Retinal pigment epithelial cell (primary cell): ENCODE measurements around the gene TMEM50B.

Source experiments
- DNase-seq: peaks from one replicate; pipeline ENCODE4 v3.0.0-alpha.2; 2010; ENCODE audit warnings: low read depth
- H3K4me3 ChIP-seq: 2 replicates; pipeline ENCODE4 v1.5.1; 2011; ENCODE audit warnings: mild to moderate bottlenecking, low read length, control low read depth, moderate library complexity
- TF ChIP-seq, protein P1 (sequence below): conservative IDR thresholded peaks from 2 replicates; pipeline ENCODE4 v1.5.1; 2011; ENCODE audit warnings: low read depth, low read length, control low read depth, inconsistent platforms

The TMEM50B gene

DNA sequence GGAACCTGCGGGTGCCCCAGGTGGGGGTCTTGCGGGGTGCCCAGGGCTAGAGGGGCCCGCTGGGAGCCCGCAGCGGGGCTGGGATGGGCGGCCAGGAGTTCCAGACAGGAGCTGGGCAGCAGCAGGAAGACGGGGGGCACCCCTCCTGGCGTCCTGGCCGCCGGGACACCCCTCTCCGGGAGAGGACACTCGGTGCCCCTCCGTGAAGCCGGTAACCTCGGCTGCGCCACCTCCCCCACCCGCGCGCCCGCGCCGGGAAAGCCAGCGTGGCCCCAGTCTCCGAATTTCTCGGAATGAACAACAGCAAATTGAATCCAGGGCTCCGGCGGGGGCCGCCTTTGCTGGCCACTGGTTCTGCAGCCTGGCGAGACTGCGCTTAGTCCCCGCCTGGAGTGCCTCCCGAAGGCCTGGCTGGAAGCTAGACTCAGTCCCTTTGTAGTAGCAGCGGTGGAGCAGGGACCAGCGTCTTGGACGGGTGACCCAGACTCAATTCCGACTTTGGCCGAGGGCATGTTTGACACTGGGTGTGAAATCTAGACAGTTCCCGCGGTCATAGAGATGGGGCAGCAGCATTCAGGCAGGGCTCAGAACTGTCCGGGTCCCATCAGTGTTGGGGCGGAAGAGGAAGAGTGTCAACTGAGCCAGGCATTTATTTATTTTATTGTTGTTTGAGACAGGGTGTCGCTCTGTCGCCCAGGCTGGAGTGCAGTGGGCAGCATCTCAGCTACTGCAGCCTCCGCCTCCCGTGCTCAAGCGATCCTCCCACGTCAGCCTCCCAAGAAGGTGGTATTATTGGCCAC, 75.8 kb downstream of the TMEM50B start:
- DNase-seq: no peak
- peak overlapping the region; percentile 77 for H3K4me3 ChIP-seq
- TF ChIP-seq, protein P1, sequence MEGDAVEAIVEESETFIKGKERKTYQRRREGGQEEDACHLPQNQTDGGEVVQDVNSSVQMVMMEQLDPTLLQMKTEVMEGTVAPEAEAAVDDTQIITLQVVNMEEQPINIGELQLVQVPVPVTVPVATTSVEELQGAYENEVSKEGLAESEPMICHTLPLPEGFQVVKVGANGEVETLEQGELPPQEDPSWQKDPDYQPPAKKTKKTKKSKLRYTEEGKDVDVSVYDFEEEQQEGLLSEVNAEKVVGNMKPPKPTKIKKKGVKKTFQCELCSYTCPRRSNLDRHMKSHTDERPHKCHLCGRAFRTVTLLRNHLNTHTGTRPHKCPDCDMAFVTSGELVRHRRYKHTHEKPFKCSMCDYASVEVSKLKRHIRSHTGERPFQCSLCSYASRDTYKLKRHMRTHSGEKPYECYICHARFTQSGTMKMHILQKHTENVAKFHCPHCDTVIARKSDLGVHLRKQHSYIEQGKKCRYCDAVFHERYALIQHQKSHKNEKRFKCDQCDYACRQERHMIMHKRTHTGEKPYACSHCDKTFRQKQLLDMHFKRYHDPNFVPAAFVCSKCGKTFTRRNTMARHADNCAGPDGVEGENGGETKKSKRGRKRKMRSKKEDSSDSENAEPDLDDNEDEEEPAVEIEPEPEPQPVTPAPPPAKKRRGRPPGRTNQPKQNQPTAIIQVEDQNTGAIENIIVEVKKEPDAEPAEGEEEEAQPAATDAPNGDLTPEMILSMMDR: peak; percentile 1

DNA sequence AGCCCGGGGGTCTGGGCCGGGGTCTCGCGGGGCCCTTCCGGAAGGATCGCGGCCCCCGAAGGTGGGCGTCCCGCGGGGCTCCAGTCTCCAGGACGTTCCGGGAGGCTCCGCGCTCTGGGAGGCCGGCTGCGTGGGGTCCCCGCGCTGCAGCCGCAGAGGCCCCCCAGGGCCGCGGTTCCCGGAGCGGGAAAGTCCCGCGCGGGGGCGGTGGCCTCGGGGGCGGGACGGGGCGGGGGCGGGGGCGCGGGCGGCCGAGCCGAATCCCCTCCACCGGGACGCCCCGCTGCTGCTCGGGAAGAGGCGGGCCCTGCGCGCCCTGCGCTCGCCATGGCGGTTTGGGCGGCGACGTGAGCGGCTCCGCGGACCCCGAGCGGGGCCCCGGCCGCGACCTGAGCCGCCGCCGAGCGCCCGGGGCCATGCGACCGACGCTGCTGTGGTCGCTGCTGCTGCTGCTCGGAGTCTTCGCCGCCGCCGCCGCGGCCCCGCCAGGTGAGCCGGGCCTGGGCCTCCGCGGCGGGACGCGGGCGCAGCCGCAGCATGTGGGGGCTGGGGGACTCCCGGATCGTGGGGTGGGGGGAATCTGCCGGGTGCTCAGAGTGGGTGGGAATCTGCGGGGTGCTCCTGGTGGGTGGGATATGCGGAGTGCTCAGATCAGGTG, 76.5 kb downstream of the TMEM50B start, which contains the start of gene IFNGR2:
Gene IFNGR2 (plus strand): TSS at position 286 of the 658 bp plus-strand sequence. CDS start 131 bp downstream, at position 417.
- no peak for DNase-seq
- peak within 1 kb of the TSS; percentile 77 for H3K4me3 ChIP-seq
- TF ChIP-seq, protein P1: no peak

DNA sequence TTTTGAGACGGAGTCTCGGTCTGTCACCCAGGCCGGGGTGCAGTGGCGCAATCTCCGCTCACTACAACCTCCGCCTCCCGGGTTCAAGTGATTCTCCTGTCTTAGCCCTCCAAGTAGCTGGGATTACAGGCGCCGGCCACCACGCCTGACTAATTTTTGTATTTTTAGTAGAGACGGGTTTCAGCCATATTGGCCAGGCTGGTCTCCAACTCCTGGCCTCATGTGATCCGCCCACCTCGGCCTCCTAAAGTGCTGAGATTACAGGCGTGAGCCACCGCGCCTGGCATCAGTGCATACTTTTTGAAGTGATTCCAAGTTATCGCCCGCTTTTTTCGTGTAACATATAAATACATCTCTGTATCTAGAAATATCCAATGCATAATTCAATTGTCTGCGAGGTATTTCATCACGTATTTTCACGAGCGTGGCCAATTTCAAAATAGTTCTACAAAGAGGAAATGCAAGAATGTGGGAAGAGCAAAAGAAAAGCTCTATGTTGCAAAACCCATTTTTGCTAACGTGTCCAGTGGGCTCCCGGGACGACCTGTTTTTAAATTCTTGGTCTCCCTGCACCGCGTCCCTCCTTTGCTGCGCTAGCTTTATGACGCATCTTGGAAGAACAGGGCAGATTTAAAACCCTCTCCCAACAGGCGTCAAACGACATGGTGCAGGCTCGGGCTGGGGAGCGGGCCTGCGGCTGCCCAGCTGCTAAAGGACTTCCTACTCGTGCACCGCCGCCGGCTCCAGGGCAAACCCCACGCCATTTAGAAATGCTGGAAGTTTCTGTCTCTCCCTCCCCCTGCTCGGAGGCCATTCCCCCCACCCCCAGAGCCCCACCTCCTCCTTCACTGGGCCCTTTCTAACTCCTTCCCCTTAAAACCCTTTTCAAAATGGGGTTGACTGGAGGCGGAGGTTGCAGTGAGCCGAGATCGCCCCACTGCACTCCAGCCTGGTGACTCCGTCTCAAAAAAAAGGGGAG, 77.5 kb downstream of the TMEM50B start:
- H3K4me3 ChIP-seq: peak overlapping the region; percentile 77
- DNase-seq: no peak
- TF ChIP-seq, protein P1: no peak

DNA sequence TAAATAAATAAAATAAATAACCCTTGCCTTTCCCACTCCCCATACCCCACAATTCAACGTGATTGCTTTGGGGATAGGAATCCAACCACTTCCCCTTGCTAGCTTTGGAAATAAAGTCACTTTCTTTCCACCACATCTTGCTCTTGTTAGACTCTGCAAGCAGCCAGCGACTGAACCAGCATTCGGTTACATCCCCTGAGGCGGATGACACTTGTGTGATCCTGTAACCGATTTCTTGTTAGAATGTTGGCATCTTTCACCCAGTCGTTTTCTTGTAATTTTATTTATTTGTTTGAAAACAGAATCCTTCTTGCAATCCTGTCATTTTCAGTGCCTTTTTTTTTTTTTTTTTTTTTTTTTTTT, 78.2 kb downstream of the TMEM50B start:
- H3K4me3 ChIP-seq: no peak overlapping the region
- no peak for DNase-seq
- TF ChIP-seq, protein P1: no peak
